Vagina (tissue), 2 donors: ENCODE results near the gene ERCC6L.

ENCODE experiments used
- CTCF ChIP-seq, 3 experiments: fragments of 450-650 bp in 2 of 3; fragments of 200-600 bp in 1 of 3; sonication (generic) in 1 of 3; IDR thresholded peaks; one replicate each; pipeline ENCODE4 v1.5.1; 2017 to 2019; ENCODE audit warnings: antibody characterized with exemption in 3 of 3, mild to moderate bottlenecking in 2 of 3, moderate library complexity in 2 of 3
- POLR2A ChIP-seq, 2 donors: fragments of 450-650 bp; IDR thresholded peaks; one replicate each; pipeline ENCODE4 v1.6.1; 2017; ENCODE audit warnings: antibody characterized with exemption in 2 of 2, mild to moderate bottlenecking in 2 of 2, moderate library complexity in 2 of 2
- POLR2AphosphoS5 ChIP-seq, 2 donors: sonication (generic); formaldehyde crosslinking; IDR thresholded peaks; one replicate each; pipeline ENCODE4 v1.9.0; 2017; ENCODE audit warnings: antibody characterized with exemption in 2 of 2, mild to moderate bottlenecking in 2 of 2, low read depth in 1 of 2; ENCODE audit not compliant: insufficient read depth in 1 of 2

GRCh38 chrX:72240976-72241375 is 2.1 kb upstream of the ERCC6L start:
- TF ChIP-seq CTCF (IDR thresholded peaks at IDR 0.05), result no peak
- TF ChIP-seq POLR2A (IDR thresholded peaks at IDR 0.05), result no peak
- TF ChIP-seq POLR2AphosphoS5 (IDR thresholded peaks at IDR 0.05; ENCODE audit: insufficient read depth in 1 of 2, low read depth in 1 of 2), result no peak
